Adipocyte (in vitro differentiated cells): ENCODE measurements around the gene BPIFB6.

Source experiments
- DNase-seq: peaks from one replicate; pipeline ENCODE4 v3.0.0-alpha.2; 2015; ENCODE audit warnings: low read depth
- H3K27me3 ChIP-seq: replicated peaks from 2 replicates; pipeline ENCODE4 v1.7.0; 2013; ENCODE audit warnings: mild to moderate bottlenecking, low read length, moderate library complexity; ENCODE audit not compliant: control insufficient read depth, insufficient read depth
- H3K36me3 ChIP-seq: 2 replicates; pipeline ENCODE4 v1.7.0; 2013; ENCODE audit warnings: low read length, mild to moderate bottlenecking, moderate library complexity; ENCODE audit not compliant: control insufficient read depth, insufficient read depth, severe bottlenecking
- H3K4me1 ChIP-seq: 2 replicates; pipeline ENCODE4 v1.7.0; 2013; ENCODE audit warnings: mild to moderate bottlenecking, low read length, moderate library complexity; ENCODE audit not compliant: control insufficient read depth, insufficient read depth
- H3K4me3 ChIP-seq: 2 replicates; pipeline ENCODE4 v1.7.0; 2013; ENCODE audit warnings: mild to moderate bottlenecking, low read length, moderate library complexity
- H3K9ac ChIP-seq: 2 replicates; pipeline ENCODE4 v1.7.0; 2013; ENCODE audit warnings: mild to moderate bottlenecking, low read length, moderate library complexity
- H3K9me3 ChIP-seq: 2 replicates; pipeline ENCODE4 v1.7.0; 2013; ENCODE audit warnings: mild to moderate bottlenecking, low read length, moderate library complexity; ENCODE audit not compliant: control insufficient read depth

BPIFB6 gene

GRCh38 chr20:33061658-33062028 is 30.2 kb downstream of the BPIFB6 start:
- no peak for DNase-seq
- H3K4me3 ChIP-seq = no peak overlapping the region
- H3K36me3 ChIP-seq = no peaks in the 10 kb centered on the region
- peaks cover 18% of the 10 kb centered on the region for H3K27me3 ChIP-seq
- H3K4me1 ChIP-seq = peaks cover 22% of the 10 kb centered on the region
- no peak overlapping the region for H3K9ac ChIP-seq
- H3K9me3 ChIP-seq = no peaks in the 10 kb centered on the region

- peaks cover 22% of the 10 kb centered on the region for H3K4me1 ChIP-seq
- H3K36me3 ChIP-seq = no peaks in the 10 kb centered on the region
- H3K27me3 ChIP-seq = peaks cover 20% of the 10 kb centered on the region
- H3K9ac ChIP-seq = peak overlapping the region; percentile 9
- DNase-seq = no peak
- H3K4me3 ChIP-seq = peak overlapping the region; percentile 54
- peaks cover 3% of the 10 kb centered on the region for H3K9me3 ChIP-seq
These were observed 30.8 kb downstream of the BPIFB6 start for GRCh38 chr20:33062105-33062824.

GRCh38 chr20:33062825-33063149 is 31.3 kb downstream of the BPIFB6 start:
- Histone ChIP-seq H3K4me3 (peak overlapping the region; percentile 54), H3K9ac (peak overlapping the region; percentile 5), H3K27me3 (peaks cover 20% of the 10 kb centered on the region), H3K36me3 (no peaks in the 10 kb centered on the region), H3K4me1 (peaks cover 22% of the 10 kb centered on the region), H3K9me3 (peaks cover 3% of the 10 kb centered on the region)
- DNase-seq = no peak

- DNase-seq = no peak
- no peak overlapping the region for H3K4me3 ChIP-seq
- no peaks in the 10 kb centered on the region for H3K36me3 ChIP-seq
- peaks cover 21% of the 10 kb centered on the region for H3K27me3 ChIP-seq
- no peak overlapping the region for H3K9ac ChIP-seq
- H3K4me1 ChIP-seq = peaks cover 22% of the 10 kb centered on the region
- H3K9me3 ChIP-seq = peaks cover 3% of the 10 kb centered on the region
These were observed 31.8 kb downstream of the BPIFB6 start for GRCh38 chr20:33063271-33063670.

DNA sequence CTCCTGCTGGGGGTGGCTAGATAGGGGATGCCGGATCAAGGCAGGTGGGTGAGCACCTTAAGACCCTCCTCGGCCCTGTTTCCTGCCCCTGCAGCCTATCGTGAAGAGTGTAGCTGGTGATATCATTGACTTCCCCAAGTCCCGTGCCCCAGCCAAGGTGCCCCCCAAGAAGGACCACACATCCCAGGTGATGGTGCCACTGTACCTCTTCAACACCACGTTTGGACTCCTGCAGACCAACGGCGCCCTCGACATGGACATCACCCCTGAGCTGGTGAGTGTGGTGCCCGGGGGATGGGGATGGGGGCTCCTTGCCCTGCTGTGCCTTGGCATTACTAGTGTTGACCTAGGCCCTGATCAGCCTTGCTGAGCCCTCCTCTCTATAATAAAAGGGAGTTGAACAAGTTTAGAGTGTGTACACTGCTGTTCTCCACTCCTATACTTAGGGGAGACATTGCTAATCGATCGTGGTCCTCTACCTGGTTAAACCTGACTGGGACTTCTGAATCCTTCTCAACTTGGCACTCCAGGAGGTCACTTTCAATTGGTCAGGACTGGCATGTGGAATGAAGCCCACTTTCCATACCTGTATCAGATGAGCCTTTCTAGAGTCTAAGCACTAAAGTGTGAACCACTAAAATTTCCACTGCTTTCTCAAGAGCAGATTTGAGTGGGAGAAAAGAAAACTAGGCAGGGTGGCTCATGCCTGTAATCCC is 33.3 kb downstream of the BPIFB6 start:
- H3K9ac ChIP-seq = no peak overlapping the region
- no peak for DNase-seq
- H3K27me3 ChIP-seq = peaks cover 27% of the 10 kb centered on the region

DNA sequence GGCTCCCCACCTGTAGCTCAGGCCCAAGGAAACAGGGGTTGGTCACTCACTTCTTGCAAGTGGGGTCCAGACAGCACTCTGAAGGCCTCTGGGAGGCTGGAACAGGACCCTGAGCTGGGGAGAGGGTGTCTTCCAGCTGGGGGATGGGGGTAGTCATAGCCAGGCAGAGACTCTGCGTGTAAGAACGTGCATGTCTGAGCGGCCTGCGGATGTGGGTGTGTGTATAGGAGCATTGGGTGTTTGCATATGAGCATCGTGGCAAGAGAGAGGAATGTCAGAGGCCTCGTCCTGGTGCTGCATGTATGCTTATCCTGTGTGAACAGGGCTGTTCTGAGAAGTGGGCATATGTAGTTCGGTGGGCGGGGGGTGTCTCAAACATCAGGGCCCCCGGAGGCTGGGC is 34.3 kb downstream of the BPIFB6 start:
- H3K9me3 ChIP-seq = peaks cover 3% of the 10 kb centered on the region
- peaks cover 36% of the 10 kb centered on the region for H3K27me3 ChIP-seq
- peaks cover 22% of the 10 kb centered on the region for H3K4me1 ChIP-seq
- H3K9ac ChIP-seq = no peak overlapping the region
- no peak overlapping the region for H3K4me3 ChIP-seq
- no peaks in the 10 kb centered on the region for H3K36me3 ChIP-seq
- no peak for DNase-seq

More for the DNA sequence above, 33.3 kb downstream of the BPIFB6 start:
- peaks cover 22% of the 10 kb centered on the region for H3K4me1 ChIP-seq
- H3K4me3 ChIP-seq = no peak overlapping the region
- no peaks in the 10 kb centered on the region for H3K36me3 ChIP-seq
- H3K9me3 ChIP-seq = peaks cover 3% of the 10 kb centered on the region

DNA sequence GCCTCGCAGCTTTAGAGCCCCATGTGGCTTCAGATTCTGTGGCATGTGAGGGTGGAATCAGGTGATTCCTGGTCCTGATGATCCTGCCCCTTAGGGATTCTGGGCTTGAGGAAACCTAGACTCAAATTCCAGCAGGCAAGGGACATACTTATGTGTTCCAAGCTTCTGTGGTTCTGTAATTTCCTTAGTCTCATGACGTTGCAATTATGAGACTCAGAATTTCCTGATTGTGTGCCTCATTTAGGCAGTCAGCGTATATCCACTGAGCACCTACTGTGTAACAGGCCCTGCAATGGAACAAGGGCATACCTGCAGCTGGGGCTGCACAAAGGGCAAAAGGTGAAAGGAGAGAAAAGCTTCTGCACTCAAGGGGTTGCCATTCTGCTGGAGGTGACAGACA is 36.4 kb downstream of the BPIFB6 start:
- Histone ChIP-seq H3K9ac (no peak overlapping the region), H3K9me3 (peaks cover 8% of the 10 kb centered on the region), H3K36me3 (no peaks in the 10 kb centered on the region), H3K4me3 (no peak overlapping the region), H3K4me1 (peaks cover 6% of the 10 kb centered on the region), H3K27me3 (peaks cover 51% of the 10 kb centered on the region)
- no peak for DNase-seq

- peaks cover 10% of the 10 kb centered on the region for H3K9me3 ChIP-seq
- DNase-seq = no peak
- no peaks in the 10 kb centered on the region for H3K4me1 ChIP-seq
- H3K27me3 ChIP-seq = peaks cover 57% of the 10 kb centered on the region
- H3K36me3 ChIP-seq = no peaks in the 10 kb centered on the region
- no peak overlapping the region for H3K9ac ChIP-seq
- H3K4me3 ChIP-seq = no peak overlapping the region
These were observed 36.9 kb downstream of the BPIFB6 start for GRCh38 chr20:33068251-33068939.

DNA sequence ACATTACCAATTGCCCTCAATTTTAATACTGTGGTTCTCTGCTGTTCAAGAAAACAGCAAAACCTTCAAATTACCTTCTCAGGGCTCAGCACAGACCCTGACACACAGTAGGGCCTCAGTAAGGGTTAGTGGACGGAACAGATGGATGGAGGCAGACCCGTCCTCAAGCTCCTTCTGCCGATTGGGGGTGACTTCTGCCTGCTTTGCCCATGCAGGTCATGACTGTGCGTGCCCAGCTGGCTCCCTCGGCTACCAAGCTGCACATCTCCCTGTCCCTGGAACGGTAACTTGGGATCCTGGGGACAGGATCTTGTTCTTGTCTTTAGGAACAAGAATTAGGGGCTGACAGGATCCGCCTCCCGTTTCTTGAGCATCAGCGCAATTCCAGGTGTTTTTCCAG is 38.2 kb downstream of the BPIFB6 start:
- Histone ChIP-seq H3K27me3 (peaks cover 69% of the 10 kb centered on the region), H3K36me3 (no peaks in the 10 kb centered on the region), H3K4me1 (no peaks in the 10 kb centered on the region), H3K9me3 (peaks cover 10% of the 10 kb centered on the region), H3K9ac (no peak overlapping the region), H3K4me3 (no peak overlapping the region)
- DNase-seq = no peak

DNA sequence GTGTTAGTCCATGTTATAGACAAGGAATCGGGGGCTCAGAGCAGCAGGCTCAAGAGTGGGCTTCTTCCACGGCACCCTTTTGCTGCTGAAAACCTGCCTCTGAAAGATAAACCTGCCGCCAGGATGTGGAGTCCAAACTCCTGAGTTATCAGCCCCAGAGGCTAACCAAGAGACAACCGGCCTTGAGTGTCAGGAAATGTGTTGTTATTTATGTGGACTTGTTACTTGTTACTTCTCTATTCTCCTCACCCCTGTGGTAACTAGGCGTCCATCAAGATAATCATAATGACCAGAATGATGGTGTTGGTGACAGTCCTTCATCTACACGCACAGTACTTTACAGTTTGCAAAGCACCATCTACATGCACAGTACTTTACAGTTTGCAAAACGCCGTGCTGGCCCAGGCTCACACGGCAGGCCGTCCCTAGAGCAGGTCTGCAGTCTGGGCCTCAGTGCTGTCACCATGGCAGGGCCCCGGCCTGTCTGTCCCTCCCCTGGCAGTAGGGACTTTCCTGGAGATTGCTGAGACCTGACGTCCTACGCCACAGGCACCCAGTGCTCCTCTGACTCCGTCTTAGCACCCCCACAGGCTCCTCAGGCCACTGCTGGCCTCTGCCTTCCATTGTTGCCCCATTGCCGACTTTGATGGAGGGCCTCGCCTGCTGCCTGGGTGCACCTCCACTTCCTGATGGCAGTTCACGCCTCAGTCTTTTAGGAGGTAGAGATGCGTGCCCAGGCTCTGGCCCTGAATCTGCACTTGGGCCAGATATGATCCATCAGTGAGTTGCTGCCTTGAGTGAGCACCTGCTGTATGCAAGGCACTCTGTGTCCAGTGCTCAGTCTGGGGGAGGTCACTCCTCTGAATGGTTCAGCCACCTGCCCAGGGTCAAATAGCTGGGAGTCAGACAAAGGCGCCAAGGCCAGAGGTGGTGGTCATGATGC is 38.9 kb downstream of the BPIFB6 start:
- no peak overlapping the region for H3K4me3 ChIP-seq
- H3K9me3 ChIP-seq = peaks cover 10% of the 10 kb centered on the region
- no peak overlapping the region for H3K9ac ChIP-seq
- H3K4me1 ChIP-seq = no peaks in the 10 kb centered on the region
- H3K36me3 ChIP-seq = no peaks in the 10 kb centered on the region
- no peak for DNase-seq
- peaks cover 74% of the 10 kb centered on the region for H3K27me3 ChIP-seq
